MM.1S (cell line): ENCODE measurements around the gene BTD.

Experiments used
- CTCF ChIP-seq: fragments of 300-600 bp; sonication (generic); IDR thresholded peaks from 2 replicates; pipeline ENCODE4 v1.5.1; 2016; ENCODE audit warnings: antibody characterized with exemption, low read length, mixed read lengths
- EZH2 ChIP-seq: fragments of 300-600 bp; sonication (generic); optimal IDR thresholded peaks from 2 replicates; pipeline ENCODE3; 2017; ENCODE audit warnings: low read depth, mild to moderate bottlenecking, antibody characterized with exemption, low read length, mixed read lengths

GRCh38 chr3:15636028-15636709, 34.6 kb downstream of the BTD start:
- no peak for TF ChIP-seq CTCF
- TF ChIP-seq EZH2: no peak
